ENCODE results near the gene IL7R. TPM values are rescaled to one million over a fixed set of nuclear protein-coding genes. Genes with fewer than 3 reads are reported as not detected.
A peak's percentile ranks its signal among the peaks of the same experiment; 100 is the strongest.
"Not testable (repeated sequence)": the region's sequence is repeated elsewhere in the genome, so short reads cannot be mapped to it uniquely, and the experiment has no call there.

IL7R gene
- total RNA-seq, 4 donors from 2014 or later: 13.4 to 45.8 (median 23.7) TPM

DNA sequence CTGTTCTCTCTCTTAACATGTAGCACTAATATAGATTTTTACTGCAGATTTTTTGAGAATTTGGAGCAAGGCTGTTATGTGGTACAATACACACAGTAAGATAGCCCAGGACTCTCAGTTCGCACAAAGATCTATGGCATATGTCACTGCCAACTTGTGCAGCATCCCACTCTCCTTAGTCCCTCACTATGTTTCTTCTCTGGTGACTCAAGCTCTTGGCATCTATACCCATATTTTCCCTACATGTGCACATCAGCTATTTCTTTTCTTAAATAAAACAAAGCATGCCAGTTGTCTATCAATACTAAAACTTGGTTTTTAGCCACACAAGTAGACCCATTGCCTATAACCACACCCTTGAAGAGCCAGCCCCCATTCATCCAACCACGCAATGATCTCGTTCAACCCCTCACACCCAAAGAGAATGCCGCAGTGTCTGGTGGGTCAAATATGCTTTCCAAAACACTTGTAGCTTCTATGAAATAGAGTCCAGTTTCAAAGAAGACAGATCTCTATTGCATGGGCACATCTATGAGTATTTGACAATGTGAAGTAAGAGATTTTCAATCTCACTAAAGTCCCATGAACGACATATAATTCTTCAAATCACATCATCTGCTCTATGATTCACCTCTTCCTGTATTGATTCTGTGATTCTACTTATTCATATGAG lies 18.2 kb upstream of the IL7R start:
- TF ChIP-seq, protein P1, sequence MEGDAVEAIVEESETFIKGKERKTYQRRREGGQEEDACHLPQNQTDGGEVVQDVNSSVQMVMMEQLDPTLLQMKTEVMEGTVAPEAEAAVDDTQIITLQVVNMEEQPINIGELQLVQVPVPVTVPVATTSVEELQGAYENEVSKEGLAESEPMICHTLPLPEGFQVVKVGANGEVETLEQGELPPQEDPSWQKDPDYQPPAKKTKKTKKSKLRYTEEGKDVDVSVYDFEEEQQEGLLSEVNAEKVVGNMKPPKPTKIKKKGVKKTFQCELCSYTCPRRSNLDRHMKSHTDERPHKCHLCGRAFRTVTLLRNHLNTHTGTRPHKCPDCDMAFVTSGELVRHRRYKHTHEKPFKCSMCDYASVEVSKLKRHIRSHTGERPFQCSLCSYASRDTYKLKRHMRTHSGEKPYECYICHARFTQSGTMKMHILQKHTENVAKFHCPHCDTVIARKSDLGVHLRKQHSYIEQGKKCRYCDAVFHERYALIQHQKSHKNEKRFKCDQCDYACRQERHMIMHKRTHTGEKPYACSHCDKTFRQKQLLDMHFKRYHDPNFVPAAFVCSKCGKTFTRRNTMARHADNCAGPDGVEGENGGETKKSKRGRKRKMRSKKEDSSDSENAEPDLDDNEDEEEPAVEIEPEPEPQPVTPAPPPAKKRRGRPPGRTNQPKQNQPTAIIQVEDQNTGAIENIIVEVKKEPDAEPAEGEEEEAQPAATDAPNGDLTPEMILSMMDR (IDR thresholded peaks at IDR 0.05): no peak
- ATAC-seq (ENCODE audit: low FRiP score) (no peak), DNase-seq (ENCODE audit: low spot score) (no peak)

DNA sequence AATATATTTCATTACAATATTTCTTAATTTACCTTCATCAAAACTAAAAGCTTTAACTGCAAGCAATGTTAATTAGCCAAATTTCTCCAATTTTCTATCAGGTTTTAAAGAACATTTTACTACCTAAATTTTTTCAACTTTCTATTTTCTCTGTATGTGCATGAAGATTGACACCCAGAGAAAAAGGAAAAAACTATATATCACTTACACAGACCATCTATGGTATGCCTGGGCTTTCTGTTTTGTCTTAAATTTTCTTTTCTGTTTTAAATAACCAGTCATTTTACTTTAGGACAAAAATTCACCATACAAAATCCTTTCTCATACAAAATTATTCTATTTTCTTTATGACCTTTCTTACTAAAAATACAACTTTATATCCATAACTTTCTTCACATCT lies 13.8 kb upstream of the IL7R start:
- no peak for DNase-seq (ENCODE audit: low spot score)
- TF ChIP-seq, protein P1 (IDR thresholded peaks at IDR 0.05): no peak
- no peak for ATAC-seq (ENCODE audit: low FRiP score)

DNA sequence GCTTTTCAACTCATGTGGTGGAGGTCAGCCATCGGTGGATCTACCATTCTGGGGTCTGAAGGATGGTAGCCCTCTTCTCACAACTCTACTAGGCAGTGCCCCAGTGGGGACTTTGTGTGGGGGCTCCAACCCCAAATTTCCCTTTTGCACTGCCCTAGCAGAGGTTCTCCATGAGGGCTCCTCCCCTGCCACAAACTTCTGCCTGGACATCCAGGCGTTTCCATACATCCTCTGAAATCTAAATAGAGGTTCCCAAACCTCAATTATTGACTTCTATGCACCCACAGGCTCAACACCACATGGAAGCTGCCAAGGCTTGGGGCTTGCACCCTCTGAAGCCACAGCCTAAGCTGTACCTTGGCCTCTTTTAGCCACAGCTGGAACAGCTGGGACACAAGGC lies 11.2 kb upstream of the IL7R start:
- not testable (repeated sequence) for DNase-seq (ENCODE audit: low spot score); ATAC-seq (ENCODE audit: low FRiP score)

DNA sequence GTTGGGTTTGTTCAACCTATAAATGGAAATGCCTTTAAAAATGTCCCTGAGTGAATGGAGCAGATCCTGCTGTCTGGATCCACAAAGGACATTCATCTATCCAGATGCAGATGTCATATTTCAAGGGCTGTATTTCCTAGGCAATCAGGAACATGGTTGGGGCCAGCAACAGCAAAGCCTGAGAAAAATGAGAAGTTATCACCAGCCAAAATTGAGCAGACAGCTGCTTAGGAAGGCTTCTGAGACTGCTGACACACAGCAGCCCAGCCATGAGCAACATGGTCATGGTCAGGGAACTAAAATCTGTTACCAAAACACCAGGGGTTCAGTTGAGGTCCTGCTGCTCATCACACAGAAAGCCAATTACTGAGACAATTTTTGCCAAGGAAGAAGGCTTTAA lies 9.2 kb upstream of the IL7R start:
- ATAC-seq (ENCODE audit: low FRiP score) (no peak), DNase-seq (ENCODE audit: low spot score) (no peak)
- TF ChIP-seq, protein P1 (IDR thresholded peaks at IDR 0.05): no peak

DNA sequence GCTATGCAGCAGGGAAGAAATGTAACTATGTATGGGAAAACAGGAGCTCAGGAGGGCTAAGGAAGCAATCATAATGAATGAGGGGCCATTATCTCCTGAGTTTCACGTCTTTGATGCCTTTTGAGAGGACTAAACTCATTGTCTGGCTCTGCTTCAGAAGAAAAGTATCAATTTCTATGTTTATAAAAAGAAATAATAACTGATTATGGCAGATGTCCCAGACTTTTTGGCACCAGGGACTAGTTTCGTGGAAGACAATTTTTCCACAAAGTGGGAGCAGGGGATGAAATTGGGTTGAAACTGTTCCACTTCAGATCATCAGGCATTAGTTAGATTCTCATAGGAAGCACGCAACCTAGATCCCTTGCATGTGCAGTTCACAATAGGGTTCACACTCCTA lies 8.7 kb upstream of the IL7R start:
- DNase-seq (ENCODE audit: low spot score) (no peak), ATAC-seq (ENCODE audit: low FRiP score) (no peak)
- TF ChIP-seq, protein P1 (IDR thresholded peaks at IDR 0.05): no peak

DNA sequence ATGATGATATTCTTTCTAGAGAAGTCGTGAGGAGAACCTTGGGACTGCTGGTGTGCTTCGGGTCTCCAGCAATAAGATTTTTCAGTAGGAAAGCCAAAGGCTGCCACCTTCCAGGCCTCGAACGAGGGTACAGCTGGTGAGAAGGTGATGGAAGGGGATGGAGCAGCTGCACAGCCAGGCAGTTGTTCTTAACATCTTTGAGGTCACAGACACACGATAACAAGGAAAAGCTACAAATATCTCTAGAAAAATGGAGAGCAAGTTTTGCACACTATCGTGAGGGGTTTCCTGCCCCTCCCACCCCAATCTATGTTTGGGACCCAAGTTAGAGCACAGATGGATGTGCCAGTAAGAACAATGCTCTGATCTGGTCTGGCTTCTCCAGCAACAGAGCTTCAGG lies 6.8 kb upstream of the IL7R start:
- ATAC-seq (ENCODE audit: low FRiP score): no peak
- DNase-seq (ENCODE audit: low spot score): no peak
- TF ChIP-seq, protein P1 (IDR thresholded peaks at IDR 0.05): no peak

DNA sequence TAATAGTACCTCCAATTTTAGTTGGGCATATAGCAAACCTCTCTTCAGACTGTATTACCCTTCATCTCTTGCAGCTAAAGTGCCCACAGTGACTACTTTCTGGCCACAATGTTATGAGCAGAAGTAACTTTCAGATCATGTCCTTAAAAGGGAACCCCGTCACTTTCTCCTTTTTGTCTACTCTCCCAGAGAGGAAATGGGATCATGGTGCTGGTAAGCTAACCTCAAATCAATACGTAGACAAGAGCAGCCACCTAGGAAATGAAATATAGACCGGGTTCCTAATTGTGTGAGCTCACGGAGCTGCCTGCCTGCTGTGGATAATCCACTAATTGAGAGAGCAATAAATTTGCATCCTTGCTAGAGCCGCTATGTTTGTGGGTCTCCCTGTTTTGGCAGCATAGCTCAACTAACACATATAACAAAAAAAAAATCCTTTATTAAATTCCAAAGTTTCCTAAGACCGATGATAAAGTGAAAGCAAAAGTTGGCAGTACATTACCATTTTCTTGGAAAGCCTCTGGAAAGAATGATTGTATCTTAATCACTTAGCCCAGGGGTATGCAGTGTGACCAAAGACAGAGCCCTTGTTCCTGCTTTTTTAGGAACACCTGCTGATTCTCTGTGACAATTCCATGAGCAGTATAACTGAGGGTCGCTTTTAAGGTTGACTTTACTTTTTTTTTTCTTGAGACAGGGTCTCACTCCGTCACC lies 5.6 kb upstream of the IL7R start:
- TF ChIP-seq, protein P1 (IDR thresholded peaks at IDR 0.05): no peak
- ATAC-seq (ENCODE audit: low FRiP score) (peak; percentile 65), DNase-seq (ENCODE audit: low spot score) (no peak)

Data from omental fat pad (tissue), 4 donors.